ENCODE measurements around the gene ANO2.

The ANO2 gene

GRCh38 chr12:5797661-5798060 lies 147.4 kb downstream of the ANO2 start:
- peaks cover 3% of the 10 kb centered on the region for H3K27me3 ChIP-seq (replicated peaks; ENCODE audit: control insufficient read depth, insufficient read depth, low read length)
- no peak overlapping the region for H3K4me3 ChIP-seq (replicated peaks; ENCODE audit: low read depth, low read length)
- TF ChIP-seq, protein P1, sequence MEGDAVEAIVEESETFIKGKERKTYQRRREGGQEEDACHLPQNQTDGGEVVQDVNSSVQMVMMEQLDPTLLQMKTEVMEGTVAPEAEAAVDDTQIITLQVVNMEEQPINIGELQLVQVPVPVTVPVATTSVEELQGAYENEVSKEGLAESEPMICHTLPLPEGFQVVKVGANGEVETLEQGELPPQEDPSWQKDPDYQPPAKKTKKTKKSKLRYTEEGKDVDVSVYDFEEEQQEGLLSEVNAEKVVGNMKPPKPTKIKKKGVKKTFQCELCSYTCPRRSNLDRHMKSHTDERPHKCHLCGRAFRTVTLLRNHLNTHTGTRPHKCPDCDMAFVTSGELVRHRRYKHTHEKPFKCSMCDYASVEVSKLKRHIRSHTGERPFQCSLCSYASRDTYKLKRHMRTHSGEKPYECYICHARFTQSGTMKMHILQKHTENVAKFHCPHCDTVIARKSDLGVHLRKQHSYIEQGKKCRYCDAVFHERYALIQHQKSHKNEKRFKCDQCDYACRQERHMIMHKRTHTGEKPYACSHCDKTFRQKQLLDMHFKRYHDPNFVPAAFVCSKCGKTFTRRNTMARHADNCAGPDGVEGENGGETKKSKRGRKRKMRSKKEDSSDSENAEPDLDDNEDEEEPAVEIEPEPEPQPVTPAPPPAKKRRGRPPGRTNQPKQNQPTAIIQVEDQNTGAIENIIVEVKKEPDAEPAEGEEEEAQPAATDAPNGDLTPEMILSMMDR (IDR thresholded peaks at IDR 0.05; ENCODE audit: insufficient read depth, low read length, poor library complexity, severe bottlenecking): no peak
- no peak for DNase-seq (ENCODE audit: extremely low read depth, insufficient read length)
- H3K36me3 ChIP-seq (ENCODE audit: control insufficient read depth, insufficient read depth, low read length): no peaks in the 10 kb centered on the region

DNA sequence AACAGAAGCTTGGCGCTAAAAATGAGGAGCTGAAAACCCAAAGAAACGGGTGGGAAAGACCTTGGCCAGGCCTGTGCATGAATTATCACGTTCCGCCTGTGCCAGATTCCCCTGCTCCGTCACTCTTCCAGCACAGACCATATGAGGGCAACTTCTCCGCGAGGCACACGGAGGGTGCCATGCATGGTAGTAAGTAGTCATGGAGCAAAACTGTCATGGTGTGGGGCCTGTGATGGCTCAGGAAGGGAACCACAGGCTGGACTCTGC lies 148.2 kb downstream of the ANO2 start:
- H3K4me3 ChIP-seq (replicated peaks; ENCODE audit: low read depth, low read length): no peak overlapping the region
- no peak for DNase-seq (ENCODE audit: extremely low read depth, insufficient read length)
- H3K27me3 ChIP-seq (replicated peaks; ENCODE audit: control insufficient read depth, insufficient read depth, low read length): no peaks in the 10 kb centered on the region; the same call in 1 of the 2 replicates
- TF ChIP-seq, protein P1 (IDR thresholded peaks at IDR 0.05; ENCODE audit: insufficient read depth, low read length, poor library complexity, severe bottlenecking): no peak
- H3K36me3 ChIP-seq (ENCODE audit: control insufficient read depth, insufficient read depth, low read length): no peaks in the 10 kb centered on the region

GRCh38 chr12:5796171-5796958 lies 148.7 kb downstream of the ANO2 start:
- Histone ChIP-seq H3K4me3 (replicated peaks; ENCODE audit: low read depth, low read length) (no peak overlapping the region), H3K27me3 (replicated peaks; ENCODE audit: control insufficient read depth, insufficient read depth, low read length) (no peaks in the 10 kb centered on the region; the same call in 1 of the 2 replicates), H3K36me3 (ENCODE audit: control insufficient read depth, insufficient read depth, low read length) (no peaks in the 10 kb centered on the region)
- TF ChIP-seq, protein P1 (IDR thresholded peaks at IDR 0.05; ENCODE audit: insufficient read depth, low read length, poor library complexity, severe bottlenecking): peak; percentile 72
- DNase-seq (ENCODE audit: extremely low read depth, insufficient read length): peak; percentile 13

DNA sequence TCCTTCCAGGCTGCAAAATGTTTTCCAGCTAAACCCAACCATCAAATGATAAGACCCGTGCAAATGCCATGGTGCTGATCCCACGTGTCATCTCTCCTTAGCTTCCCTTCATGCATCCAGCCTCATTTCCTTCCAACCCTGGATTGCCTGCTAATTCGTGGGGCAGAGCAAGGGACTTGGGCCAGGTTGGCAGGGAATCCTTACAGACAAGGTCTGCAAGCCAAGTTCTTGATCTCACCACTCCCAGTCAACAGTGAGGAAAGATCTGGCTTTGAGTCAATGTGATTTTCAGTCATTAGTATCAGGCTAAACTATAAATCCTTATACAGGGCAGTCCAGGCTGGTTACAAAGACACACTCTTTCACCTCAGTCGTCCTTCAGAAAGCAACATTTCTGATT lies 150.9 kb downstream of the ANO2 start:
- H3K36me3 ChIP-seq (ENCODE audit: control insufficient read depth, insufficient read depth, low read length): no peaks in the 10 kb centered on the region
- no peak for DNase-seq (ENCODE audit: extremely low read depth, insufficient read length)
- no peaks in the 10 kb centered on the region; the same call in 1 of the 2 replicates for H3K27me3 ChIP-seq (replicated peaks; ENCODE audit: control insufficient read depth, insufficient read depth, low read length)
- H3K4me3 ChIP-seq (replicated peaks; ENCODE audit: low read depth, low read length): no peak overlapping the region
- TF ChIP-seq, protein P1 (IDR thresholded peaks at IDR 0.05; ENCODE audit: insufficient read depth, low read length, poor library complexity, severe bottlenecking): no peak

- Histone ChIP-seq H3K27me3 (replicated peaks; ENCODE audit: control insufficient read depth, insufficient read depth, low read length) (no peaks in the 10 kb centered on the region; the same call in 1 of the 2 replicates), H3K4me3 (replicated peaks; ENCODE audit: low read depth, low read length) (no peak overlapping the region), H3K36me3 (ENCODE audit: control insufficient read depth, insufficient read depth, low read length) (no peaks in the 10 kb centered on the region)
- TF ChIP-seq, protein P1 (IDR thresholded peaks at IDR 0.05; ENCODE audit: insufficient read depth, low read length, poor library complexity, severe bottlenecking): no peak
- no peak for DNase-seq (ENCODE audit: extremely low read depth, insufficient read length)
Measured at GRCh38 chr12:5792343-5792742, 152.7 kb downstream of the ANO2 start.

Measured in GM06990 (cell line).